GM12878 (cell line): ENCODE measurements around the gene CREBRF. TPM values are rescaled to one million over a fixed set of nuclear protein-coding genes. Genes with fewer than 3 reads are reported as not detected.

Experiments used
- ATAC-seq: fragments of 200-7000 bp; cut with Tn5 transposase; 3 replicates; pipeline ENCODE4 v1.9.1; 2020; ENCODE audit warnings: mild to moderate bottlenecking, moderate library complexity
- BruUV-seq: library from RNA; stranded (reverse); fragments of 400-500 nt; replicated peaks from 2 replicates; lab custom pipeline; 2021; lab: Mats Ljungman, UMichigan
- CTCF ChIA-PET: fragments of 300-600 bp; sonication (Branson Sonifier 250); formaldehyde crosslinking; extraction: SDS; loops from one replicate; lab custom pipeline; 2021; ENCODE audit warnings: inconsistent platforms; lab: Yijun Ruan, JAX
- POLR2A ChIA-PET: fragments of 350-600 bp; formaldehyde crosslinking; extraction: SDS; loops from one replicate; lab custom pipeline; 2021; ENCODE audit warnings: inconsistent platforms; lab: Charles Lee
- RAD21 ChIA-PET: fragments of 300-600 bp; sonication (Branson Sonifier 250); formaldehyde crosslinking; loops from one replicate; lab custom pipeline; 2023; ENCODE audit warnings: antibody characterized with exemption; ENCODE audit not compliant: unreplicated experiment; lab: Charles Lee
- SMC1A ChIA-PET: fragments of 300-600 bp; sonication (Branson Sonifier 250); formaldehyde crosslinking; loops from one replicate; lab custom pipeline; 2023; ENCODE audit not compliant: unreplicated experiment, uncharacterized antibody; lab: Charles Lee
- DNase-seq: peaks from one replicate; pipeline ENCODE4 v3.0.0-alpha.2; 2011; ENCODE audit warnings: low read depth, low spot score
- FAIRE-seq: peaks from 3 replicates; lab custom pipeline; 2011; peaks lifted over from hg19 to GRCh38; lab: Jason Lieb, UNC
- H2AFZ ChIP-seq: 2 replicates; pipeline ENCODE4 v1.6.0; 2011; ENCODE audit warnings: low read depth, low read length, control low read depth; ENCODE audit not compliant: control insufficient read depth
- H3K27ac ChIP-seq: 2 replicates; pipeline ENCODE4 v1.5.1; 2011; ENCODE audit warnings: control low read depth; ENCODE audit not compliant: control insufficient read depth, insufficient read depth
- H3K27me3 ChIP-seq, 2 experiments: replicated peaks in 1 of 2; 2 replicates each; pipeline versions ENCODE4 v1.6.0 to v1.6.1; 2011; ENCODE audit warnings: low read length in 1 of 2; ENCODE audit not compliant: control insufficient read depth in 2 of 2, insufficient read depth in 2 of 2
- H3K36me3 ChIP-seq, 2 experiments: 2 replicates each; pipeline ENCODE4 v1.5.1; 2011; ENCODE audit warnings: low read length in 1 of 2; ENCODE audit not compliant: control insufficient read depth in 2 of 2, insufficient read depth in 2 of 2
- H3K4me1 ChIP-seq: 2 replicates; pipeline ENCODE4 v1.6.1; 2011; ENCODE audit warnings: mild to moderate bottlenecking, low read length, moderate library complexity, mixed read lengths; ENCODE audit not compliant: control insufficient read depth, insufficient read depth
- H3K4me2 ChIP-seq: 2 replicates; pipeline ENCODE4 v1.6.0; 2011; ENCODE audit warnings: control low read depth; ENCODE audit not compliant: control insufficient read depth, insufficient read depth
- H3K4me3 ChIP-seq: fragments of 200-600 bp; sonication (generic); 2 replicates; pipeline ENCODE4 v1.5.1; 2016
- H3K79me2 ChIP-seq: 2 replicates; pipeline ENCODE4 v1.6.0; 2011; ENCODE audit warnings: low read length; ENCODE audit not compliant: control insufficient read depth, insufficient read depth
- H3K9ac ChIP-seq: 2 replicates; pipeline ENCODE4 v1.8.0; 2011; ENCODE audit warnings: low read length, control low read depth, mixed read lengths; ENCODE audit not compliant: control insufficient read depth, insufficient read depth
- H3K9me3 ChIP-seq: replicated peaks from 3 replicates; pipeline ENCODE4 v1.5.1; 2011; ENCODE audit warnings: mild to moderate bottlenecking, low read length; ENCODE audit not compliant: control insufficient read depth, insufficient read depth
- H4K20me1 ChIP-seq: 2 replicates; pipeline ENCODE4 v1.6.0; 2011; ENCODE audit not compliant: control insufficient read depth, insufficient read depth
- BCL11A ChIP-seq: IDR thresholded peaks from 2 replicates; pipeline ENCODE4 v1.6.1; 2011; ENCODE audit warnings: low read depth, low read length
- CREB1 ChIP-seq: IDR thresholded peaks from 2 replicates; pipeline ENCODE4 v1.6.1; 2012; ENCODE audit warnings: low read depth, mild to moderate bottlenecking, inconsistent platforms
- CTCF ChIP-seq, 3 experiments: IDR thresholded peaks in 2 of 3; conservative IDR thresholded peaks in 1 of 3; 2 replicates each; pipeline ENCODE4 v1.5.1; 2011; ENCODE audit warnings: low read depth in 3 of 3, low read length in 3 of 3, mild to moderate bottlenecking in 3 of 3, control low read depth in 2 of 3, moderate library complexity in 2 of 3, inconsistent platforms in 1 of 3, mixed read lengths in 1 of 3; ENCODE audit not compliant: control insufficient read depth in 2 of 3, insufficient read depth in 1 of 3; ENCODE audit errors: extremely low read depth in 1 of 3
- EP300 ChIP-seq, 2 experiments: fragments of 150-350 bp in 1 of 2; IDR thresholded peaks; 2 replicates each; pipeline ENCODE4 v1.6.1; 2011 to 2012; ENCODE audit warnings: low read depth in 2 of 2, low read length in 2 of 2, borderline replicate concordance in 1 of 2, improper control_type of control experiment in 1 of 2, inconsistent platforms in 1 of 2; ENCODE audit not compliant: control insufficient read depth in 1 of 2
- HDAC6 ChIP-seq: fragments of 200-600 bp; sonication (generic); IDR thresholded peaks from one replicate; pipeline ENCODE4 v1.8.0; 2017; ENCODE audit warnings: antibody characterized with exemption; ENCODE audit not compliant: unreplicated experiment
- IRF4 ChIP-seq: IDR thresholded peaks from 2 replicates; pipeline ENCODE4 v1.6.1; 2011; ENCODE audit warnings: low read depth, low read length
- NBN ChIP-seq: fragments of 450-650 bp; IDR thresholded peaks from 2 replicates; pipeline ENCODE4 v1.6.1; 2016
- NFXL1 ChIP-seq: fragments of 450-650 bp; IDR thresholded peaks from 2 replicates; pipeline ENCODE4 v1.6.1; 2017; ENCODE audit warnings: antibody characterized with exemption, mild to moderate bottlenecking, borderline replicate concordance
- PML ChIP-seq: IDR thresholded peaks from 2 replicates; pipeline ENCODE4 v1.6.1; 2012; ENCODE audit warnings: low read length, inconsistent platforms
- SREBF1 ChIP-seq: IDR thresholded peaks from 2 replicates; pipeline ENCODE4 v1.6.1; 2012; ENCODE audit warnings: mild to moderate bottlenecking, low read length
- WRNIP1 ChIP-seq: IDR thresholded peaks from 2 replicates; pipeline ENCODE4 v1.6.1; 2011; ENCODE audit warnings: low read depth, low read length, improper control_type of control experiment, borderline replicate concordance
- ZBTB4 ChIP-seq: fragments of 450-650 bp; formaldehyde crosslinking; IDR thresholded peaks from 2 replicates; pipeline ENCODE4 v1.4.0; 2022; ENCODE audit warnings: mild to moderate bottlenecking, moderate library complexity
- ZNF274 ChIP-seq: IDR thresholded peaks from one replicate; pipeline ENCODE4 v1.8.0; 2011; ENCODE audit not compliant: insufficient read length, insufficient read depth
- ZSCAN29 ChIP-seq: fragments of 450-650 bp; IDR thresholded peaks from 2 replicates; pipeline ENCODE4 v1.6.1; 2017; ENCODE audit warnings: mild to moderate bottlenecking, moderate library complexity
- WGBS: methylation state at CpG from one replicate; pipeline ENCODE4 v1.1.6; 2016; ENCODE audit warnings: low lambda C conversion rate; ENCODE audit not compliant: insufficient replicate concordance, insufficient coverage; ENCODE audit errors: missing lambda C conversion rate; 5-methylcytosine and 5-hydroxymethylcytosine counted together
- in situ Hi-C: fragments of 300-500 bp; cut with MboI; formaldehyde crosslinking; loops from 9 replicates; pipeline ENCODE4 v1.14.3; 2018; ENCODE audit warnings: mixed read lengths
- intact Hi-C: fragments of 100-400 bp; cut with micrococcal nuclease; formaldehyde crosslinking; loops from one replicate; pipeline ENCODE4 v1.14.2; 2022; ENCODE audit not compliant: unreplicated experiment
- polyA plus RNA-seq, 11 experiments: library from polyadenylated mRNA; depleted of rRNA in 4 of 11; unstranded in 6 of 11; stranded (reverse) in 5 of 11; fragments of >200 nt; fragmentation: Nextera tagmentation in 4 of 11; fragmentation: Illumina TruSeq in 1 of 11; extraction: Ambion mirVana in 4 of 11; extraction: Trizol in 1 of 11; gene quantifications; 1 replicate in 1 of 11; 2 replicates in 10 of 11; pipeline versions ENCODE4 v1.2.1 to v1.2.3, GENCODE V29; 2011 to 2016; ENCODE audit warnings: inconsistent platforms in 2 of 11, missing spikeins in 2 of 11, low read depth in 1 of 11
- total RNA-seq, 4 experiments: library from RNA; depleted of rRNA in 3 of 4; stranded (reverse); fragments of >200 nt in 3 of 4; fragmentation: Illumina TruSeq in 1 of 4; extraction: Trizol in 1 of 4; gene quantifications; 2 replicates each; pipeline versions ENCODE4 v1.2.1 to v1.2.3, GENCODE V29; 2013 to 2021

The CREBRF gene
- total and polyA plus RNA-seq, 10 of the 15 experiments (the other 5 are each of a cell fraction or from before 2014, with no cell fraction given): 1.2 to 12.7 (median 3.9) TPM

- in situ Hi-C loops: no loop called here
- POLR2A ChIA-PET: interaction anchor here (0.6 kb wide), 1 partner anchor 9 kb away, joined by 5 read pairs; no protein-coding TSS in a partner anchor
- H3K27me3 ChIP-seq: no peaks in the 10 kb centered on the region
- CTCF ChIA-PET: interaction anchor here (1.0 kb wide), 1 partner anchor 128 kb away, joined by 3 read pairs; the partner anchor contains the start of gene BNIP1
- H3K9me3 ChIP-seq: no peaks in the 10 kb centered on the region
- no peak for FAIRE-seq
- no peak overlapping the region for H3K4me2 ChIP-seq
- no peak overlapping the region for H3K9ac ChIP-seq
- SMC1A ChIA-PET: interaction anchor here (0.7 to 2.2 kb wide), 4 partner anchors 21 to 45 kb away, joined by 3 to 7 read pairs (median 3); no protein-coding TSS in a partner anchor
- no peaks in the 10 kb centered on the region for H3K4me1 ChIP-seq
- no peak overlapping the region for H2AFZ ChIP-seq
- 64% methylated on average over 4 of the region's 4 CpGs for WGBS
- ATAC-seq: no peak
- TF ChIP-seq CTCF (IDR thresholded peaks at IDR 0.05 in 2 of 3, conservative IDR thresholded peaks at IDR 0.05 in 1 of 3; ENCODE audit: control insufficient read depth in 2 of 3, extremely low read depth in 1 of 3, insufficient read depth in 1 of 3, low read depth in 3 of 3, low read length in 3 of 3) (no peak), NFXL1 (no peak), ZBTB4 (CRISPR knock-in tag) (no peak), EP300 (IDR thresholded peaks at IDR 0.05; ENCODE audit: borderline replicate concordance in 1 of 2, control insufficient read depth in 1 of 2, low read depth in 2 of 2, low read length in 2 of 2) (no peak), PML (no peak), HDAC6 (no peak), SREBF1 (no peak), NBN (no peak), CREB1 (no peak), IRF4 (no peak), WRNIP1 (no peak), ZNF274 (no peak), ZSCAN29 (no peak), BCL11A (no peak)
- TF ChIP-seq, all 136 proteins: peak for 0
- RAD21 ChIA-PET: interaction anchor here (1.0 to 1.2 kb wide), 2 partner anchors 13 to 128 kb away, joined by 3 to 5 read pairs; partner anchors contain the start of gene BNIP1
- no TSS peak for BruUV-seq
- intact Hi-C loops: no loop called here
- peaks cover 2 to 21% of the 10 kb centered on the region in 2 experiments for H3K36me3 ChIP-seq
- H3K27ac ChIP-seq: no peak overlapping the region
- peaks cover 6% of the 10 kb centered on the region; the same call in 1 of the 2 replicates for H4K20me1 ChIP-seq
- peaks cover 52% of the 10 kb centered on the region for H3K79me2 ChIP-seq
- no peak overlapping the region for H3K4me3 ChIP-seq
- no peak for DNase-seq
These were observed 39.5 kb upstream of the CREBRF start for GRCh38 chr5:173016598-173017046.
